Measurements from ENCODE around the gene CDIPT.

GRCh38 chr16:29811896-29812665 lies 50.9 kb downstream of the CDIPT start, which contains the start of gene PRRT2:
- no peak for TF ChIP-seq RAD21 (IDR thresholded peaks at IDR 0.05; ENCODE audit: low read depth)
- no peak; the same call in 1 of the 2 replicates for TF ChIP-seq YY1 (IDR thresholded peaks at IDR 0.05; ENCODE audit: low read depth)
- no peak for TF ChIP-seq EGR1 (IDR thresholded peaks at IDR 0.05)
- TF ChIP-seq REST (IDR thresholded peaks at IDR 0.05; ENCODE audit: low read depth): no peak
- no peak for TF ChIP-seq CREB1 (IDR thresholded peaks at IDR 0.05; ENCODE audit: low read depth)
- TF ChIP-seq TEAD4 (IDR thresholded peaks at IDR 0.05): no peak
- peak; percentile 48; the same call in 1 of the 2 replicates for TF ChIP-seq ZBTB7A (IDR thresholded peaks at IDR 0.05; ENCODE audit: low read depth)

All from Ishikawa (cell line).